GM10266 (cell line): Measurements from ENCODE around the gene PSMB8.

Experiments
- DNase-seq: peaks from one replicate; pipeline ENCODE4 v3.0.0; 2012; ENCODE audit errors: extremely low spot score
- TF ChIP-seq, protein P1 (sequence below): IDR thresholded peaks from 2 replicates; pipeline ENCODE4 v1.5.1; 2012; ENCODE audit warnings: mild to moderate bottlenecking, low read depth; ENCODE audit not compliant: control insufficient read depth, insufficient read depth; ENCODE audit errors: missing control alignments

The PSMB8 gene

DNA sequence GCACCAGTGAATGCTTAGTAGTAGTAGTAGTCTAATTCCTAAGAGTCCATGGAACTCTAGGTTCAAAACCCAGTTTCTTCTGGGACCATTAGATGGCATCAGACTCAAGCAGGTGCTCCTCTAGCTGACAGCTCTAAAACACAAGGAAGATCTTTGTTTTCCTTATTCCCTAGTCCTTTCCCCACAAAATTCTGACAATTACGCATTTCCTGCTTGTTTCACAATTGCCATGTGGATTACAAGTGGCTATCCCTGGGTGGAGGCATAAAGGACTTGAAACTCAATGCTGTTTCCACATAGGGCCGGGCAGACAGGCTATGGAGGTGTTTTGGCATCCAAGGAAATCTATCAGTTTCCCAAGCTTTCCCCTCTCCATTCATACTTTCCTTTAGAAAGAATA is 17.9 kb downstream of the PSMB8 start:
- TF ChIP-seq, protein P1, sequence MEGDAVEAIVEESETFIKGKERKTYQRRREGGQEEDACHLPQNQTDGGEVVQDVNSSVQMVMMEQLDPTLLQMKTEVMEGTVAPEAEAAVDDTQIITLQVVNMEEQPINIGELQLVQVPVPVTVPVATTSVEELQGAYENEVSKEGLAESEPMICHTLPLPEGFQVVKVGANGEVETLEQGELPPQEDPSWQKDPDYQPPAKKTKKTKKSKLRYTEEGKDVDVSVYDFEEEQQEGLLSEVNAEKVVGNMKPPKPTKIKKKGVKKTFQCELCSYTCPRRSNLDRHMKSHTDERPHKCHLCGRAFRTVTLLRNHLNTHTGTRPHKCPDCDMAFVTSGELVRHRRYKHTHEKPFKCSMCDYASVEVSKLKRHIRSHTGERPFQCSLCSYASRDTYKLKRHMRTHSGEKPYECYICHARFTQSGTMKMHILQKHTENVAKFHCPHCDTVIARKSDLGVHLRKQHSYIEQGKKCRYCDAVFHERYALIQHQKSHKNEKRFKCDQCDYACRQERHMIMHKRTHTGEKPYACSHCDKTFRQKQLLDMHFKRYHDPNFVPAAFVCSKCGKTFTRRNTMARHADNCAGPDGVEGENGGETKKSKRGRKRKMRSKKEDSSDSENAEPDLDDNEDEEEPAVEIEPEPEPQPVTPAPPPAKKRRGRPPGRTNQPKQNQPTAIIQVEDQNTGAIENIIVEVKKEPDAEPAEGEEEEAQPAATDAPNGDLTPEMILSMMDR = peak; percentile 43

GRCh38 chr6:32819729-32820128 is 24.1 kb downstream of the PSMB8 start:
- no peak for DNase-seq
- TF ChIP-seq, protein P1 = no peak

More for the DNA sequence above, 17.9 kb downstream of the PSMB8 start:
- no peak for DNase-seq

DNA sequence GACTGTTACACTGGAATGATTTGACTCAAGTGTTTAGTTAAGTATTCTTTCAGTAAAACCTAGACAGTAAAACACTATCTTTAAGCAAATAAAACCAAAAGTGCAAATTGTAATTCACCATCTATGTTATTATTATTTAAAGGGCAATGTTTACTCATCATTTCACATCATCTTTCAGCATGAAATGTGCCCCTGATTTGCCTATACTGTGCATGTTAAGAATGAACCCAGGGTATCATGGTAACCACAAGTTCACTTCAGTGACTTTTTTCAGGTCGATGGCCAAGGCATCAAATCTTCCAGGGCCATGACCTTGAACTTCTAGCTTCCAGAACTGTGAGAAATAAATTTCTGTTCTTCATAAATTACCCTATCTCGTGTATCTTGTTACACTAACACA is 25.0 kb downstream of the PSMB8 start:
- DNase-seq = no peak
- TF ChIP-seq, protein P1 = no peak

GRCh38 chr6:32816746-32817204 is 27.1 kb downstream of the PSMB8 start, which contains the start of gene HLA-DOB:
Gene HLA-DOB, minus strand, starts transcription at chr6:32817002. Its CDS starts 51 bp downstream, at chr6:32816951.
- TF ChIP-seq, protein P1 = no peak
- DNase-seq = peak; percentile 83

- TF ChIP-seq, protein P1 = peak; percentile 1
- peak; percentile 58 for DNase-seq
Observed at GRCh38 chr6:32815996-32816395, 27.9 kb downstream of the PSMB8 start.

GRCh38 chr6:32815115-32815514 is 28.7 kb downstream of the PSMB8 start:
- TF ChIP-seq, protein P1 = no peak
- no peak for DNase-seq

GRCh38 chr6:32814145-32814544 is 29.7 kb downstream of the PSMB8 start:
- TF ChIP-seq, protein P1 = no peak
- DNase-seq = no peak
